Adrenal gland (tissue), 5 donors: ENCODE results near the gene SIRPB2.

Source experiments
- POLR2A ChIP-seq, 2 donors: fragments of 450-650 bp; IDR thresholded peaks; one replicate each; pipeline ENCODE4 v1.6.1; 2017; ENCODE audit warnings: antibody characterized with exemption in 2 of 2, mild to moderate bottlenecking in 2 of 2, moderate library complexity in 1 of 2
- TF ChIP-seq, protein P1 (sequence below), 6 experiments: fragments of 450-650 bp in 4 of 6; fragments of 200-600 bp in 2 of 6; sonication (generic) in 1 of 6; IDR thresholded peaks; 1 replicate in 5 of 6; 2 replicates in 1 of 6; pipeline versions ENCODE4 v1.5.1 to v1.8.0; 2016 to 2021; ENCODE audit warnings: antibody characterized with exemption in 6 of 6, mild to moderate bottlenecking in 2 of 6, moderate library complexity in 1 of 6
- donor health status: DM: no; HTN: no; CAD: no.

DNA sequence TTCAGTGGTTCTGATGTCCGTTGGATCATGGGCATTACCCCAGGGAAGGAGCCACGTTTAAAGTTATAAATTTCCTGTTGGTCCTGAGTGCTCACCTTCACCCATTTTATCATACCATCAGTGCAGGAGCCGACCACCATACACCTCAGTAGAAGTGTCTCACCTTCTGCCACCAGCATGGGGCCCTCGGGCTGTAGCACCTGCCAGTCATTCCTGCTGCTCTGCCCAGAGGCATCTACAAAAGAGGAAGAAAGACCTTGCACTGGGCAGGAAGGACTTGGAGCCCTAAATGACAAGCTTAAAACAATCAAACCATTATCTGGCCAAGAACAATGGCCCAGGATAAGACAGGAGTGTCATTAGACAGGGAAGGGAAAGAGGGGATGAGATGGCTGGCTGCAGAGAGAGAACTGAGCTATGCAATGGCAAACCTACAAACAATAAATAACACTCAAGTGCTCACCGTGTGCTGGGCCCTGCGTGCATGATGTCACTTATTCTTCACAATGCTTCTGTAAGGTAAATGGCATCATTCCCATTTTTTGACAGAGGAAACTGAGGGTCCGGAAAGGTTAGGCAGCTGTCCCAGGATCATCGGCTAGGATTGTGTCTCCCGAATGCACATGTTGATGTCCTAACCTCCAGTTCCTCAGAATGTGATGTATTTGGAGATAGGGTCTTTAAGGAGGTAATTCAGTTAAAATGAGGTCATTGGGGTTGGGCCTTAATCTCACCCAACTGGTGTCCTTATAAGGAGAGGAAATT lies 11.2 kb downstream of the SIRPB2 start:
- TF ChIP-seq, protein P1, sequence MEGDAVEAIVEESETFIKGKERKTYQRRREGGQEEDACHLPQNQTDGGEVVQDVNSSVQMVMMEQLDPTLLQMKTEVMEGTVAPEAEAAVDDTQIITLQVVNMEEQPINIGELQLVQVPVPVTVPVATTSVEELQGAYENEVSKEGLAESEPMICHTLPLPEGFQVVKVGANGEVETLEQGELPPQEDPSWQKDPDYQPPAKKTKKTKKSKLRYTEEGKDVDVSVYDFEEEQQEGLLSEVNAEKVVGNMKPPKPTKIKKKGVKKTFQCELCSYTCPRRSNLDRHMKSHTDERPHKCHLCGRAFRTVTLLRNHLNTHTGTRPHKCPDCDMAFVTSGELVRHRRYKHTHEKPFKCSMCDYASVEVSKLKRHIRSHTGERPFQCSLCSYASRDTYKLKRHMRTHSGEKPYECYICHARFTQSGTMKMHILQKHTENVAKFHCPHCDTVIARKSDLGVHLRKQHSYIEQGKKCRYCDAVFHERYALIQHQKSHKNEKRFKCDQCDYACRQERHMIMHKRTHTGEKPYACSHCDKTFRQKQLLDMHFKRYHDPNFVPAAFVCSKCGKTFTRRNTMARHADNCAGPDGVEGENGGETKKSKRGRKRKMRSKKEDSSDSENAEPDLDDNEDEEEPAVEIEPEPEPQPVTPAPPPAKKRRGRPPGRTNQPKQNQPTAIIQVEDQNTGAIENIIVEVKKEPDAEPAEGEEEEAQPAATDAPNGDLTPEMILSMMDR (IDR thresholded peaks at IDR 0.05) = no peak
- TF ChIP-seq POLR2A (IDR thresholded peaks at IDR 0.05) = no peak
